ENCODE results near the gene FOXO4. TPM values are rescaled to one million over a fixed set of nuclear protein-coding genes. Genes with fewer than 3 reads are reported as not detected.

The FOXO4 gene
- total RNA-seq, 4 donors from 2014 or later, result 35.2 to 48.0 (median 41.8) TPM

GRCh38 chrX:71082822-71083221, 12.8 kb upstream of the FOXO4 start:
- intact Hi-C loops (cut with DNase I; ENCODE audit: low total_unique reads) (no loop called here), in situ Hi-C loops (cut with MboI; ENCODE audit: low sequenced_read_pairs in 4 of 4) (no loop called here)
- H3K27me3 ChIP-seq, result no peaks in the 10 kb centered on the region
- no peak overlapping the region for H3K27ac ChIP-seq
- no peaks in the 10 kb centered on the region for H3K9me3 ChIP-seq
- H3K4me3 ChIP-seq, result no peak overlapping the region
- no peak for ATAC-seq
- no peak for DNase-seq
- H3K36me3 ChIP-seq, result no peaks in the 10 kb centered on the region
- no peaks in the 10 kb centered on the region for H3K4me1 ChIP-seq
- TF ChIP-seq CTCF (IDR thresholded peaks at IDR 0.05 in 4 of 5, conservative IDR thresholded peaks at IDR 0.05 in 1 of 5), result no peak
- no peak for TF ChIP-seq POLR2A (IDR thresholded peaks at IDR 0.05)

- no peak for TF ChIP-seq CTCF (IDR thresholded peaks at IDR 0.05 in 4 of 5, conservative IDR thresholded peaks at IDR 0.05 in 1 of 5)
- no peak for TF ChIP-seq POLR2A (IDR thresholded peaks at IDR 0.05)
- in situ Hi-C loops (cut with MboI; ENCODE audit: low sequenced_read_pairs in 4 of 4), result no loop called here
- Histone ChIP-seq H3K36me3 (no peaks in the 10 kb centered on the region), H3K4me1 (no peaks in the 10 kb centered on the region), H3K9me3 (no peaks in the 10 kb centered on the region), H3K27ac (no peak overlapping the region), H3K4me3 (no peak overlapping the region), H3K27me3 (no peaks in the 10 kb centered on the region)
- ATAC-seq, result no peak
- DNase-seq, result no peak
- intact Hi-C loops (cut with DNase I; ENCODE audit: low total_unique reads), result no loop called here
These were observed 9.8 kb upstream of the FOXO4 start for GRCh38 chrX:71085900-71086299.

GRCh38 chrX:71091263-71091662, 4.4 kb upstream of the FOXO4 start:
- H3K27ac ChIP-seq, result no peak overlapping the region
- no peaks in the 10 kb centered on the region for H3K36me3 ChIP-seq
- no peaks in the 10 kb centered on the region for H3K9me3 ChIP-seq
- intact Hi-C loops (cut with DNase I; ENCODE audit: low total_unique reads) (no loop called here), in situ Hi-C loops (cut with MboI; ENCODE audit: low sequenced_read_pairs in 4 of 4) (no loop called here)
- TF ChIP-seq POLR2A (IDR thresholded peaks at IDR 0.05) (no peak), CTCF (IDR thresholded peaks at IDR 0.05 in 4 of 5, conservative IDR thresholded peaks at IDR 0.05 in 1 of 5) (no peak)
- ATAC-seq, result no peak
- no peak overlapping the region for H3K4me3 ChIP-seq
- DNase-seq, result no peak
- H3K4me1 ChIP-seq, result no peaks in the 10 kb centered on the region
- H3K27me3 ChIP-seq, result no peaks in the 10 kb centered on the region

GRCh38 chrX:71095033-71095432, 618 bp upstream of the FOXO4 start:
- H3K4me3 ChIP-seq, result peak overlapping the region; percentile 62 to 71 (median 66)
- TF ChIP-seq POLR2A (IDR thresholded peaks at IDR 0.05), result no peak
- TF ChIP-seq CTCF (IDR thresholded peaks at IDR 0.05 in 4 of 5, conservative IDR thresholded peaks at IDR 0.05 in 1 of 5), result no peak
- in situ Hi-C loops (cut with MboI; ENCODE audit: low sequenced_read_pairs in 4 of 4) (no loop called here), intact Hi-C loops (cut with DNase I; ENCODE audit: low total_unique reads) (loop anchor here (1.0 to 2.0 kb wide), 2 partner anchors 27 to 84 kb away; partner anchors contain the start of gene SNX12)
- DNase-seq (no peak), ATAC-seq (peak in 1 of 2 donors; percentile 17)
- H3K9me3 ChIP-seq, result no peaks in the 10 kb centered on the region
- no peaks in the 10 kb centered on the region for H3K27me3 ChIP-seq
- peak overlapping the region; percentile 74 to 87 (median 84) for H3K27ac ChIP-seq
- no peaks in the 10 kb centered on the region for H3K36me3 ChIP-seq
- H3K4me1 ChIP-seq, result peaks cover 9% of the 10 kb centered on the region in 2 donors
